Head of caudate nucleus (tissue), 42 donors: ENCODE data around the gene TGFB1.
"Not testable (repeated sequence)": the region's sequence is repeated elsewhere in the genome, so short reads cannot be mapped to it uniquely, and the experiment has no call there.

Source experiments
- DNase-seq, 42 donors: peaks; one replicate each; pipeline versions ENCODE4 v3.0.0 to v3.0.0-alpha.2; 2020 to 2021; ENCODE audit warnings: mixed read lengths in 7 of 42
- intact Hi-C: fragments of 100-400 bp; cut with DNase I; formaldehyde crosslinking; loops from one replicate; pipeline ENCODE4 v1.15.0; 2022

TGFB1 gene

DNA sequence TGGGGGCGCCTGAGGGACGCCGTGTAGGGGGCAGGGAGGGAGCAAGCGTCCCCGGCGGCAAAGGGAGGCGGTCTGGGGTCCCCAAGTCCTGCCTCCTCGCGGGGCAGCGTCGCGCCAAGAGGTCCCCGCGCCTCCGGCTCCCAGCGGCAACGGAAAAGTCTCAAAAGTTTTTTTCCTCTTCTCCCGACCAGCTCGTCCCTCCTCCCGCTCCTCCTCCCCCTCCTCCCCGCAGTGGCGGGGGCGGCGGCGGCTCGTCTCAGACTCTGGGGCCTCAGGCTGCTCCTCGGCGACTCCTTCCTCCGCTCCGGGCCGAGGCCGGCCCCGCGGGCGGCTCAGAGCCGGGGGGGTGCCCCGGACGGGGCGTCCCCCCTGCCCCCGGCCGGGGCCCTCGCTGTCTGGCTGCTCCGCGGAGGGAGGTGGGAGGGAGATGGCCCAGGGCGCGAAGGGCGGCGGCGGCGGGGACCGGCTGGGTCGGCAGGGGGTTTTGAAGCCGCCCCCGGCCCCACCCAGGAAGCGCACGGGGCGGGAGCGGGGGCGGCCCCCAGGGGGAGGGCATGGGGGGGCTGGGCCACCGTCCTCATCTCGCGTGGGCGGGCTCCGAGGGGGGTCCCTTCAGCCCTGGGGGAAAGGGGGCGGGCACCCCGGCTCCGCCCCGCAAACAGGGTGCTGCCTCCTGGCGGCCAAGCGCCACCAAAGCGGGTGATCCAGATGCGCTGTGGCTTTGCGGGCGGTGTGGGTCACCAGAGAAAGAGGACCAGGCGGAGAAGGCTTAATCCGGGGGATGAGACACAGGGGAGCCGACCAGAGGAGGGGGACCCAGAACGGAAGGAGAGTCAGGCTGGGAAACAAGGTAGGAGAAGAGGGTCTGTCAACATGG lies at the start of gene TGFB1:
Gene TGFB1, minus strand, starts transcription at position 457 of the 877 bp plus-strand sequence. CDS start 878 bp downstream, outside the sequence.
- intact Hi-C loops, result no loop called here

DNA sequence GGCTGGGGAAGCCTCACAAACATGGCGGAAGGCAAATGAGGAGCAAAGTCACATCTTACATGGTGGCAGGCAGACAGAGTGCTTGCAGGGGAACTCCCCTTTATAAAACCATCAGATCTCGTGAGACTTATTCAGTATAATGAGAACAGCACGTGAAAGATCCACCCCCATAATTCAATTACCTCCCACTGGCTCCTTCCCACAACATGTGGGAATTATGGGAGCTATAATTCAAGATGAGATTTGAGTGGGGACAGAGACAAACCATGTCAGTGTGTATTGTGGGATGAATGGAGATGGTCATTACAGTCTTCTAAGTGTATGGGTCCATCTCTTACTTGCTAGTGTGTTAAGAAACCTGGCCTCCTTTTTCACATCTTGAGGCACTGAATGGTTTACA lies 48.3 kb upstream of the TGFB1 start:
- no peak for DNase-seq
- intact Hi-C loops, result no loop called here

More for the DNA sequence above, at the start of gene TGFB1:
- peak in 40 of 42 donors; percentile 51 to 82 (median 70) for DNase-seq

DNA sequence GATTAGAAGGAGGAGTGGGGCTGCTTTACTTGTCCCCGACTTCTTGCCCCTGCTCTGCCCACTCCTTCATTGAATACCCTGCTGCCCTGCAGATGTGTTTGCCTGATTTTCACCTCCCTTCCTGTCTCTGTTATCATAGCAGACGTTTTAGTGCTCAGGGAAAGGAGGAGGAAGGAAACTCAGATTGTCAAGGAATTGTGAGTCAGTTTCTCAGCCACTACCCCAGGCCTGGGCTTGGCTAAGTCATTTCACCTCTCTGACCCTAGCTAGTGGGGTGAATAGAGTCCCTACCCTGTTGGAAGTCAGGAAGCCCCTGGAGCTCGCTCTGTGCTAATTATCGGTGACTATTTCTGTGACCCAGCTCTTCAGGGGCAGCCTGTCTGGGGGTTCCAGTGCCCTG lies 47.8 kb upstream of the TGFB1 start:
- intact Hi-C loops, result no loop called here
- no peak for DNase-seq

DNA sequence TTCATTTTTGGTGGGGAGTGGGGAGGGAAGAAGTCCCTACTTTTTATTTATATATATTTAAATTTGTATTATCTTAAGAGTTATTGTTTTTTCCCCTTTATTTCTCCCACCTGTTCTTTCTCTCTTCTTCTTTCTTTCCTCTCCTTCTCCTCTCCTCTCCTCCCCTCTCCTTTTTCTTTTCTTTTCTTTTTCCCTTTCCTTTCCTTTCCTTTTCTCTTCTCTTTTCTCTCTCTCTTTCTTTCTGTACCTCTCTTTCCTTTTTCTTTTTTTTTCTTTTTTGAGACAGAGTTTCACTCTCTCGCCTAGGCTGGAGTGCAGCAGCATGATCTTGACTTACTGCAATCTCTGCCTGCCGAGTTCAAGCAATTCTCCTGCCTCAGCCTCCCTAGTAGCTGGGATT lies 45.8 kb upstream of the TGFB1 start:
- DNase-seq, result no peak
- intact Hi-C loops, result loop anchor here (5.0 kb wide), 2 partner anchors 37 to 38 kb away; partner anchors contain the start of genes B9D2 and DMAC2

DNA sequence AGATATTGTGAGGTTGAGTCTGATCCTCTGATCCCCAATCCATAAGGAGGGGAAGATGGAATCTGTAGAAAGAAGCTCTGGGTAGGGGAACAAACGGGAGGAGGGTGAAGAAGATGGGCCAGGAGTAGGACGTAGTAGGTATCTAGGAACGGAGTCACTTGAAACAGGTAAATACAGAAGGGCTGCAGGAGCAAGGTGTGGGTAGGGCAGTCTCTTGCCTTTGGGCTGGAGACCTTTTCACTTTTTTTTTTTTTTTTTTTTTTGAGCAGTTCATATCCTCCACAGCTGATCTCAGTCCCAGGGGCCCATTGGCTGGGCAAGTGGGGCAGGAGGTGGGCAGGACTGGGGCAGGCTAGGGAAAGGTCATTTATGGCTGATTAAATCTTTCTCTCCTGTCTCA lies 45.4 kb upstream of the TGFB1 start:
- intact Hi-C loops, result loop anchor here (5.0 kb wide), 2 partner anchors 37 to 38 kb away; partner anchors contain the start of genes B9D2 and DMAC2
- no peak for DNase-seq

DNA sequence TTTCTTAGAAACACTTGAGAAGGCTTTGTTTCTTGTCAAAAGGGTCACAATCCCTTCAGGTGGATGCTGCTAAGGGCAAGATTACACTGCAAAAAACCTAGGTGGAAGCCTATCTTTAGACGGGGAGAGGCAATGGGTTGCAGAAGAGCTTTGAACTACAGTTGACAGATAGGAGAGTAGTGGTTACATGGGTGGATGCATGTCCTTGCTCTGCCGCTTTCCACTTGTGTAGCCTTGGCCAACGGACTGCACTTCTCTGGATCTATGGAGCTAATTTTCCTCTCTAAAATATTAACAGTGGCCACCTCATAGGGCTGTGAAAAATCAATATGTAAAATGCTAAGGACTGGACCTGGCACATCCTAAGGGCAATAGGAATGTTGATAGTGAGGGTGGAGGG lies 44.9 kb upstream of the TGFB1 start:
- intact Hi-C loops, result loop anchor here (5.0 kb wide), 2 partner anchors 36 to 39 kb away; partner anchors contain the start of genes B9D2 and DMAC2
- no peak for DNase-seq

DNA sequence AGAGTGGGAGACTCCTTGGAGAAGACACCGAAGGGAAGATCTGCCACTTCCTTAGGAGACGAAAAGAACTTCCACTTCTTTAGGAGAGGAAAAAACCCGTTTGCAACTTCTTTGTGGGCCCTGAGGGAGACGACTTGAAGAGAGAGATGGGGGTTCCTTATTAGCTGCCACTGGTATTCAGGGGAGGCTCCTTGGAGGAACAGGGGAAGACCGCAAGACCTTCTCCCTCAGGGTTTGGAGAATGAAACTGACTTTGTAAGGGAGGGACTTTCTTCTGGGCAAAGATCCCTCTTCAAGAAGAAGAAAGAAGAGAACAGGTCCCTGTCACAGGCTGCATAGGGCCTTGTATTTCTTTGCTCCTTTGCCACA lies 44.3 kb upstream of the TGFB1 start:
- no peak for DNase-seq
- intact Hi-C loops, result loop anchor here (5.0 kb wide), 2 partner anchors 36 to 39 kb away; partner anchors contain the start of genes B9D2 and DMAC2

DNA sequence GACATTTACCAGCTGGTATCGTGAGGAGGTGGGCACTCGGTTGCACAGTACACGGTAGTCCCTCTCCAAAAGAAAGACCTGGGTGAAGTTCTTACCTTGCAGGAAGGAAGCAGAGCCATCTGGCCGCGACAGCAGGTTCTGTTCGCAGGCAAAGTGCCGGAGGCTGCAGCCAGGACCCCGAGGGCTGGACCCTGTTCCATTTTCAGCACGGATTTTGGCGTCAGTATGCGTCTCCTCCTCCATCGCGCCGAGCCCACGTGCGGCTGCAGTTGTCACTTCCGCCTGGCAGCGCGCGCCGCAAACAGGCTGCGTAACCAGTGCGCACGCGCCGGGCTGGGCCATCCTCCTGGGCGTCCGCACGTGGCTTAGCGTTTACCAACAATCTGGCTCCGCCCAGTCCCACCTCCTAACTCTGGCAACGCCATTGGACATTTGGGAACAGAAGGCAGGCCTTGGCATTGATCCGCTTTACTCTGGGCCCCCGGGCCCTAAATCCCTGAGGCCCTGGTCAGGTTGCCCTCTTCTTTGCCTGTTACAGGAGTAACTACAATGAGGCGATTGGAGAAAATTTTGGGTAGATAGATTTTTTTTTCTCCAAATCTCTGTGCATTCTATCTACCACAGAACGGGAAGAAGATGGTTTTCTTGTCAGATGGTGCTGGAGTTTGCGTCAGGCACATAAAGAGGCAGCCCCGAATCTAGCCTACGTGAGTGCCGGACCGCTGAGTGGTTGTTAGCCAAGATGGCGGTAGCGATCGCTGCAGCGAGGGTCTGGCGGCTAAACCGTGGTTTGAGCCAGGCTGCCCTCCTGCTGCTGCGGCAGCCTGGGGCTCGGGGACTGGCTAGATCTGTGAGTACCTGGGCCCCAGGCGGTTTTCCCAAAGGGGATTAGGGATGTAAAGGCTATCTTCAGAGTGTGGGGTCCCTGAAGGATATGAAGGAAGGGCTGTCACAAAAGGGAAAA lies 43.6 kb upstream of the TGFB1 start, which contains the start of the genes BCKDHA and EXOSC5:
Gene BCKDHA, plus strand, starts transcription at position 733 of the 964 bp plus-strand sequence. Its CDS starts 10 bp downstream, at position 743.
Gene EXOSC5, minus strand, starts transcription at position 274 of the 964 bp plus-strand sequence. Its CDS starts 31 bp downstream, at position 243.
- intact Hi-C loops, result loop anchor here (5.0 kb wide), 2 partner anchors 35 to 40 kb away; partner anchors contain the start of genes B9D2 and DMAC2
- DNase-seq, result peak; percentile 97 to 100 (median 99)

DNA sequence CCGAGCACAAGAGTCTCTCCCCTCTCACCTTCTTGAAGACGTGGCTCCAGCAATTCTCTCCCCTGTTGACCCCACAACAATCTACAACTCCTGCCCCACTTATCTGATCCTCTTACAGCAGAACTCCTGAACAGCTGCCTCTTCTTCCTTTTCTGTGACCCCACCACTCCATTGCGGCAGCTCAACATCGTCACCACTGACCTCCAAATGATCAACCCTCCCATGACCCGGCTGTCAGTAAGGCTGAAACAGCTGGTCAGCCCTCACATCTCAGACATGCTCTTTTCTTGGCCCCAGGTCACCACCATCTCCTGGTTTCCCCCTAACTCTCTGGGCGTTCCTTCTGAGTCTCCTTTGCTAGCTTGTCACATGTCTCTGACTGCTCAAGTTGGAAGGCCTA lies 41.6 kb upstream of the TGFB1 start:
- intact Hi-C loops, result loop anchor here (5.0 kb wide), 2 partner anchors 33 to 42 kb away; partner anchors contain the start of genes B9D2 and DMAC2
- no peak for DNase-seq

DNA sequence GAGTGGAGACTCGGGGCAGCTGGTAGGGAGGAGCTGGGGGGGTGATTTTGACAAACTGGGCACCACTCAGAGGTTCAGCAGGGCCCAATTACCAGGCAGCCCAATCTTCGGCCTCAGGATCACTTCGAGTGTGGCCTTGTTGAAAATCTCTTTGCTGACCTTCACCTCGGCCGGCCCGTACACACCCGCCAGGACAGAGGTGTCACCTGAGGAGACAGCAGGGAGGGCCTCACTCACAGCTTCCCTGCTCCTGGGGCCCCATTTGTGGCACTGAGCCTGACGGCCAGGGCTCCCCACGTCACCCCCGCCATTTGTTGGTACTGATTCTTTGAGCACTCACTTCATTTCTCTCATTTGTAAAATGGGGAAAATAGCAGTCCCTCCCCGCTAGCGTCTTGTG lies 39.1 kb upstream of the TGFB1 start:
- DNase-seq, result no peak
- intact Hi-C loops, result no loop called here

DNA sequence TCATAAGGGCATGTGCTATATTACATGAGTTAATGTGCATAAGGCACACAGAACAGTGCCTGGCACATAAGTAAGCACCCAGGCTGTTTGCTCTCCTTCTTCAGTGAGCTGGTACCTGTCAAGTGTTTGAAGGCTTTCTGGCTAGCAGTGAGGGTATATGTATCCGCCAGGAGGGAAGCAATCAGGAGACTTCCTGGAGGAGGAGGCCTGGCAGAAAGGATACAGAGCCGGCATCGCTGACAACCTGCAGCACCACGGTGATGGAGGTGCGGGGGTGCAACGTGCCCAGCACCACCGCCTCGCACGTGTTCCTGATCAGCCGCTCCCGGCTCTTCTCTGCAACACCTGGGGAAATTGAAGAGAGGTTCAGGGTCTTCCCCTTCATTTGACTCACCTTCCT lies 37.9 kb upstream of the TGFB1 start:
- no peak for DNase-seq

DNA sequence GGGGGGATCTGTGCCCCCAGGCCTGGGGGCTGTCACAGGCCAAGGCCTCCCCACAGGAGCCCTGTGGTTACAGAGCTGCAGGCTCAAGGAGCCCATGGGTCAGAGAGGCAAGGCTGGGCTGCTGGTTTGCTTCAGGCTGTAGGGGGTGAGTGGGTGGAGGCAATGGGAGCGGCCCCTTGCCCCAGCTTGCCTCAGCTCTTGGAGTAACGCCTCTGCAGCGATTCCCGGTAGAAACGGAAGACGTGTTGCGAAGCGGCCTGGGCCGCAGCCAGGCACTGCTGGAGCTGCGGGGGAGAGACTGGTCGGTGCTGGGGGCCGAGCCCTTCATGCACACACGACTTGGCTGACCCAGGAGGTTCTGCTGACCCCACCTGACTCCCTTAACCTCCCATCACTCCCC lies 32.7 kb upstream of the TGFB1 start:
- intact Hi-C loops, result no loop called here
- DNase-seq, result peak in 29 of 42 donors; percentile 10 to 78 (median 39)

More for the DNA sequence above, 37.9 kb upstream of the TGFB1 start:
- intact Hi-C loops, result no loop called here

DNA sequence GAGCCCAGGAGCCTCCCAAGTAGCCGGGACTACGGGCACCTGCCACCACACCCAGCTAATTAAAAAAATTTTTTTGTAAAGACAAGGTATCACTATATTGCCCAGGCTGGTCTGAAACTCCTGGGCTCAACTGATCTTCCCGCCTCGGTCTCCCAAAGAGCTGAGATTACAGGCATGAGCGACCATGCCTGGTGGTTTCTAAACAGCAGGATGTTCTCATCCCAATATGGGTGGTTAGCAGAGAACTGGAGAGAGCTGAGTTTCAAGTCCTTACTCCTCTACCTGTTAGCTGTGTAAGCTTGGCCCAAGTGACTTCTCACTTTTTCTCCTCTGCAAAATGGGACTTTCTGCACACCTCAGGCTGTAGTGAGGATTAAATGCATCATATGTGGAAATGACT lies 30.6 kb upstream of the TGFB1 start:
- no peak for DNase-seq
- intact Hi-C loops, result no loop called here

DNA sequence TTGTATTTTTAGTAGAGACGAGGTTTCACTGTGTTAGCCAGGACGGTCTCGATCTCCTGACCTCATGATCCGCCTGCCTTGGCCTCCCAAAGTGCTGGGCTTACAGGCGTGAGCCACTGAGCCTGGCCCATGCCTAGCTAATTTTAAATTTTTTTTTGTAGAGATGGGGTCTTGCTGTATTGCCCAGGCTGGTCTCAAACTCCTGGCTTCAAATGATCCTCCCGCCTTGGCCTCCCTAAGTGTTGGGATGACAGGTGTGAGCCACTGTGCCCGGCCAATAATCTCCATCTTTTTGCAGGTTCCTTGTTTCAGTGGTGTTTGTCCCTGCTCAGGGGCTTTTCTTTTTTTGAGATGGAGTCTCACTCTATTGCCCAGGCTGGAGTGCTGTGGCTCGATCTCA lies 27.8 kb upstream of the TGFB1 start:
- intact Hi-C loops, DNase-seq: not testable (repeated sequence)

DNA sequence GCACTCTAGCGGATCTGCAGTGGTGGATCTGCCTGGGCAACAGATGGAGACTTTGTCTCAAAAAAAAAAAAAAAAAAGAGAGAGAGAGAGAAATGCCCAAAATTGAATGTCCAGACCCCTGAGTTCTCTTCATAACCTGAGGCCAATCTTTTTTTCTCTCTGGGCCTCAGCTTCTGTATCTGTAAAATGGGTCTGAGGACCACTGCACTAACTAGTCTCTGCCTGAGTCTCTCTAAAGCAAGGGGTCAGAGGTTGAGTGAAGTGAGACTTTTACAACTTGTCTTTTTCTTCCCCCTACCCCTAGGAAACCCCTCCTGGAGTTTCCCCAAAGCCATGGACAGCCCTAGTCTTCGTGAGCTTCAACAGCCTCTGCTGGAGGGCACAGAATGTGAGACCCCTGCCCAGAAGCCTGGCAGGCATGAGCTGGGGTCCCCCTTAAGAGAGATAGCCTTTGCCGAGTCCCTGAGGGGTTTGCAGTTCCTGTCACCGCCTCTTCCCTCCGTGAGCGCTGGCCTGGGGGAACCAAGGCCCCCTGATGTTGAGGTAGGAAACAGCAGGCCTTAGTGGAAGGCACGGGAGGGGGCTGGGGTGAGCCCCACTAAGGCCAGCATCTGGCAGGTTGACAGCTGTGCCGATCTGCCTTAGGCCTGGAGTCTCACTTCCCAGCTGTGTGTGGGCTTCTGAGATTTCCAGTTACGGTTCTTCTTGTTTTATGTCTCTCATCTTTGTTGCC lies 24.4 kb upstream of the TGFB1 start:
- DNase-seq, result no peak
- intact Hi-C loops, result no loop called here

DNA sequence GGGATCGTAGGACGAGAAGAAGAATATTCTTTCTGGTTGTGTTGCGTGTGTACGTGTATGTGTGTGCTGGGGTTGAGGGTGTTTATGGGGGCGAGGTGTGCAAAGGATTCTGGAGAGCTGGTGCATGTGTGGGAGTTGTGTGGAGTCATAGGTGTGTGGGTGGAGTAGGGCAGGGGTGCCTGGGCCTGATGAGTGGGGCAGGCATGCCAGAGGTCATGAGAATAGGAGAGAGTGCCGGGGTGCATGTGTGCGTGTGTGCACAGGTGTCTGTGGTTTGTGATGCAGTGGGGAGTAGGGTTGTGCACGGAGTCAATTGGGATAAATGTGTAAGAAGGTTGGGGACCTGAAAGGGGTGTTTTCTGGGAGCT lies 23.3 kb upstream of the TGFB1 start:
- DNase-seq, result peak in 31 of 42 donors; percentile 24 to 75 (median 43)
- intact Hi-C loops, result no loop called here

DNA sequence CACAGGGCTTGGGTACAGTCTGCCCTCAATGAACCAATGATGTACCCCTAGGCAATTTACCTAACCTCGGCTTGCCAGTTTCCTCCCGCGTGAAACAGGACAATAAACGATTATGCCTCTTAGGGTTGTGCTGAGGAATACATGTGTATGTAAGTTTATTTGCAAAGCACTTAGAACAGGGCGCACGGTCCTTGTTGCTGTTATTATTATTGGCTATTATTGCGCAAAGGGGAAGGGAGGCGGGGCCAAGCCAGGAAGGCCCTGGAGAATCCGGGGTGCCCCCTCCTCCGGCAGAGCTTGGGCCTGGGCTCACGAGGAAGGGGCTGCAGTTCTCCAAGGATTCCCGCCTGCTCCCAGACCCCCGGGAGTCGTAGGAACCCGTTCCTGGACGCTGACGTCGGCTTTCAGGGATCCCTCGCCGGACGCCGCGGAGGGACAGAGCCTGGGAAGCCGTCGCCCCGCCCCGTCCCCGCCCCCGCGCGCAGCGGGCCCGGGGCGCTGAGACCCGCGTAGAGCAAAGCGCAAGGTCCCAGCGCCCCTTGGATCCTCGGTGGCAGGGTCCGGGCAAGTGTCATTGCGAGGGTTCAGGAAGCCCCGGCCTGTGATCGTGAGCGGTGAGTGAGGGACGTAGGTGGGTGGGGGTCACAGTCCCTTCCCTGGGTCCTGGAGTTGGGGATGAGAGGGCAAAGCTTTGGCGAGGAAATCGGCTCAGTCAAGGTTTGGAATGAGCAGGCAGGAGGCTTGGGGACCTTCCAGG lies 22.7 kb upstream of the TGFB1 start, which contains the start of gene TMEM91:
Gene TMEM91, plus strand, starts transcription at position 293 of the 757 bp plus-strand sequence. CDS start 1,777 bp downstream, outside the sequence.
- intact Hi-C loops, result no loop called here
- peak in 24 of 42 donors; percentile 19 to 60 (median 34) for DNase-seq
